SKM-1 treated with dmso at 0.1 percent for 144 hours (cell line): ENCODE data around the gene PPFIA2.
"Not testable (repeated sequence)": the region's sequence is repeated elsewhere in the genome, so short reads cannot be mapped to it uniquely, and the experiment has no call there.

ENCODE experiments used
- DNase-seq: peaks from one replicate; lab custom pipeline; 2025; ENCODE audit not compliant: unreplicated experiment; lab: John Stamatoyannopoulos, UW

PPFIA2 gene

DNA sequence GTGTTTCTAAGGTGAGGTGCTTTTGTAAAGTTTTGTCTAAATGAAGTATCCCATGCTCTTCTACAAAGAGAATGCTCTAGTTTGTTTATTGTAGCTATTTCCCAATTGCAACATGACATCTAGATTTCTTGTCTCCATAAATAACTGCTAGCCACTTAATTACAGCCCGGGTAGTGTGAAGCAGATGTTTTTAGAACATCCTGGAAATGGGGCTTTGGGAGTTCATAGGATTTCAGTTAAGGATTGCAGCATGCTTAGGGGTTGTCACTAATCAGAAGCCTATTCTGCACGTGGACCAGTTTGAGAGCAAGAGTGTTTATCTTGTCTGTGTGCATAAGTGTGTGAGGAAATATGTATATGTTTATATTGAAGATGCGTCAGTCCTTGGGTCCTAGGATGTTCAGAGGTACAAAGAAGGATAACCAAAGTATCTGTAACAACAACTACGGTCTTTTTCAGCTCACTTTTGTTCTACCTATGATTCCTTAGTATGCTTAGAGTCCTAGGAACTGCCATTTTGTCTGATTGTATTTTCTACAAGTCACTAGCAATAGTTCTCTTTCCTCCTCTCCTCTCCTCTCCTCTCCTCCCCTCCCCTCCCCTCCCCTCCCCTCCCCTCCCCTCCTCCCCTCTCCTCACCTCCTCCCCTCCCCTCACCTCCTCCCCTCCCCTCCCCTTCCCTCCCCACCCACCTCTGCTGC is 546.0 kb downstream of the PPFIA2 start:
- DNase-seq, result no peak

- DNase-seq, result no peak
These were observed 547.8 kb downstream of the PPFIA2 start for GRCh38 chr12:81211306-81211705.

DNA sequence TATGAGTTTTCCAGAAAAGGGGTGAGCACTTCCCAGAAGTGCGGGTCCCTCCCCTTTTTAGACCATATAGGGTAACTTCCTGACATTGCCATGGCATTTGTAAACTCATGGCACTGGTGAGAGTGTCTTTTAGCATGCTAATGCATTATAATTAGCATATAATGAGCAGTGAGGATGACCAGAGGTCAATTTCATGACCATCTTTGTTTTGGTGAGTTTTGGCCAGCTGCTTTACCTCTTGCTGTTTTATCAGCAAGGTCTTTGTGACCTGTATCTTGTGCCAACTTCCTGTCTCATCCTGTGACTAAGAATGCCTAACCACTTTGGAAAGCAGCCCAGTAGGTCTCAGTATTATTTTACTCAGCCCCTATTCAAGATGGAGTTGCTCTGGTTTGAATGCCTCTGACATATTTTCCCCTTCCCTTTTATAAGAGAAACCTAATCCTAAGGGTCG is 549.4 kb downstream of the PPFIA2 start:
- not testable (repeated sequence) for DNase-seq

GRCh38 chr12:81209012-81209411 is 550.1 kb downstream of the PPFIA2 start:
- DNase-seq, result no peak

GRCh38 chr12:81208187-81208911 is 550.8 kb downstream of the PPFIA2 start:
- no peak for DNase-seq
